Calu3 (cell line): ENCODE results near the gene SRMS. TPM values are rescaled to one million over a fixed set of nuclear protein-coding genes. Genes with fewer than 3 reads are reported as not detected.

Source experiments
- BruUV-seq: library from RNA; stranded (reverse); fragments of 400-500 nt; replicated peaks from 2 replicates; lab custom pipeline; 2021; lab: Mats Ljungman, UMichigan
- CTCF ChIA-PET: fragments of 300-600 bp; sonication (Branson Sonifier 250); formaldehyde crosslinking; loops from one replicate; lab custom pipeline; 2022; ENCODE audit warnings: antibody characterized with exemption; lab: Charles Lee
- DNase-seq: peaks from one replicate; pipeline ENCODE4 v3.0.0; 2022
- H3K27ac Mint-ChIP-seq: one replicate; pipeline ENCODE4 v1.8.0; 2022; ENCODE audit warnings: mixed read lengths; ENCODE audit not compliant: unreplicated experiment
- H3K27me3 Mint-ChIP-seq: one replicate; pipeline ENCODE4 v1.8.0; 2022; ENCODE audit warnings: mixed read lengths; ENCODE audit not compliant: unreplicated experiment
- H3K36me3 Mint-ChIP-seq: one replicate; pipeline ENCODE4 v1.8.0; 2022; ENCODE audit warnings: mild to moderate bottlenecking, moderate library complexity, mixed read lengths; ENCODE audit not compliant: insufficient read depth, unreplicated experiment
- H3K4me1 Mint-ChIP-seq: one replicate; pipeline ENCODE4 v1.8.0; 2022; ENCODE audit warnings: mild to moderate bottlenecking, low read depth, mixed read lengths; ENCODE audit not compliant: unreplicated experiment
- H3K4me3 Mint-ChIP-seq: one replicate; pipeline ENCODE4 v1.8.0; 2022; ENCODE audit warnings: mild to moderate bottlenecking, low read depth, moderate library complexity, mixed read lengths; ENCODE audit not compliant: unreplicated experiment
- H3K9me3 Mint-ChIP-seq: one replicate; pipeline ENCODE4 v1.8.0; 2022; ENCODE audit warnings: low read depth, mixed read lengths; ENCODE audit not compliant: unreplicated experiment
- intact Hi-C: fragments of 100-400 bp; cut with micrococcal nuclease; formaldehyde crosslinking; loops from one replicate; pipeline ENCODE4 v1.10.0; 2022; ENCODE audit not compliant: unreplicated experiment
- total RNA-seq: library from RNA; stranded (reverse); gene quantifications from 2 replicates; pipeline ENCODE4 v1.2.3, GENCODE V29; 2022
- TF ChIP-seq, protein P1 (sequence below): fragments of 200-600 bp; IDR thresholded peaks from one replicate; pipeline ENCODE4 v1.8.0; 2022; ENCODE audit warnings: antibody characterized with exemption; ENCODE audit not compliant: unreplicated experiment

SRMS gene
- total RNA-seq, 1 experiment from 2014 or later: not detected

GRCh38 chr20:63529861-63530787 is 17.4 kb downstream of the SRMS start:
- CTCF ChIA-PET: no interaction called here
- peak overlapping the region; percentile 56 for H3K27ac Mint-ChIP-seq
- H3K9me3 Mint-ChIP-seq: no peaks in the 10 kb centered on the region
- no peak overlapping the region for H3K4me3 Mint-ChIP-seq
- peaks cover 33% of the 10 kb centered on the region for H3K4me1 Mint-ChIP-seq
- TF ChIP-seq, protein P1, sequence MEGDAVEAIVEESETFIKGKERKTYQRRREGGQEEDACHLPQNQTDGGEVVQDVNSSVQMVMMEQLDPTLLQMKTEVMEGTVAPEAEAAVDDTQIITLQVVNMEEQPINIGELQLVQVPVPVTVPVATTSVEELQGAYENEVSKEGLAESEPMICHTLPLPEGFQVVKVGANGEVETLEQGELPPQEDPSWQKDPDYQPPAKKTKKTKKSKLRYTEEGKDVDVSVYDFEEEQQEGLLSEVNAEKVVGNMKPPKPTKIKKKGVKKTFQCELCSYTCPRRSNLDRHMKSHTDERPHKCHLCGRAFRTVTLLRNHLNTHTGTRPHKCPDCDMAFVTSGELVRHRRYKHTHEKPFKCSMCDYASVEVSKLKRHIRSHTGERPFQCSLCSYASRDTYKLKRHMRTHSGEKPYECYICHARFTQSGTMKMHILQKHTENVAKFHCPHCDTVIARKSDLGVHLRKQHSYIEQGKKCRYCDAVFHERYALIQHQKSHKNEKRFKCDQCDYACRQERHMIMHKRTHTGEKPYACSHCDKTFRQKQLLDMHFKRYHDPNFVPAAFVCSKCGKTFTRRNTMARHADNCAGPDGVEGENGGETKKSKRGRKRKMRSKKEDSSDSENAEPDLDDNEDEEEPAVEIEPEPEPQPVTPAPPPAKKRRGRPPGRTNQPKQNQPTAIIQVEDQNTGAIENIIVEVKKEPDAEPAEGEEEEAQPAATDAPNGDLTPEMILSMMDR: no peak
- BruUV-seq: no TSS peak
- H3K36me3 Mint-ChIP-seq: peaks cover 82% of the 10 kb centered on the region
- no peak for DNase-seq
- intact Hi-C loops: no loop called here
- no peaks in the 10 kb centered on the region for H3K27me3 Mint-ChIP-seq

GRCh38 chr20:63529180-63529860 is 18.2 kb downstream of the SRMS start:
- H3K9me3 Mint-ChIP-seq: no peaks in the 10 kb centered on the region
- BruUV-seq: no TSS peak
- DNase-seq: no peak

GRCh38 chr20:63527184-63527583 is 20.4 kb downstream of the SRMS start:
- Mint-ChIP-seq H3K27ac (peak overlapping the region; percentile 7), H3K36me3 (peaks cover 84% of the 10 kb centered on the region), H3K27me3 (no peaks in the 10 kb centered on the region), H3K4me3 (no peak overlapping the region), H3K4me1 (peaks cover 24% of the 10 kb centered on the region), H3K9me3 (no peaks in the 10 kb centered on the region)
- TF ChIP-seq, protein P1: no peak
- BruUV-seq: no TSS peak
- intact Hi-C loops: no loop called here
- DNase-seq: no peak
- CTCF ChIA-PET: interaction anchor here (0.8 kb wide), 1 partner anchor 9 kb away, joined by 8 read pairs; no protein-coding TSS in a partner anchor

More at GRCh38 chr20:63529180-63529860, 18.2 kb downstream of the SRMS start:
- H3K27ac Mint-ChIP-seq: peak overlapping the region; percentile 43
- peaks cover 82% of the 10 kb centered on the region for H3K36me3 Mint-ChIP-seq
- H3K4me3 Mint-ChIP-seq: no peak overlapping the region
- CTCF ChIA-PET: interaction anchor here (1.1 kb wide), 1 partner anchor 33 kb away, joined by 3 read pairs; no protein-coding TSS in a partner anchor
- peaks cover 33% of the 10 kb centered on the region for H3K4me1 Mint-ChIP-seq
- intact Hi-C loops: no loop called here
- TF ChIP-seq, protein P1: no peak
- no peaks in the 10 kb centered on the region for H3K27me3 Mint-ChIP-seq

DNA sequence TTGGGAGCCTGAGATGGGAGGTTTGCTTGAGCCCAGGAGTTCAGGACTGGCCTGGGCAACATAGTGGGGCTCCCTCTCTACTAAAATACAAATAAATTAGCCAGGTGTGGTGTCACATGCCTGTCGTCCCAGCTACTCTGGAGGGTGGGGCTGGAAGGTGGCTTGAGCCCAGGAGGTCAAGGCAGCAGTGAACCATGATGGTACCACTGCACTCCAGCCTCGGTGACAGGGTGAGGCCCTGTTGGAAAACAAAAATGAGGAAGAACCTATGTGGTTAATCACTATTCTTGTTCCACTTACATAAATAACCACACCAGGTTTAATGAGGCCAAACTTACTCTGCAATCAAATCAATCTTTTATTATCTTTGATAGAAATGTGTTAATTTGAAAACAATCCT is 21.6 kb downstream of the SRMS start:
- H3K9me3 Mint-ChIP-seq: no peaks in the 10 kb centered on the region
- DNase-seq: no peak
- H3K36me3 Mint-ChIP-seq: peaks cover 88% of the 10 kb centered on the region
- H3K4me1 Mint-ChIP-seq: peaks cover 18% of the 10 kb centered on the region
- no peak overlapping the region for H3K4me3 Mint-ChIP-seq
- CTCF ChIA-PET: interaction anchor here (0.7 kb wide), 1 partner anchor 55 kb away, joined by 3 read pairs; no protein-coding TSS in a partner anchor
- BruUV-seq: no TSS peak
- intact Hi-C loops: no loop called here
- peak overlapping the region; percentile 7 for H3K27ac Mint-ChIP-seq
- TF ChIP-seq, protein P1: no peak
- H3K27me3 Mint-ChIP-seq: no peaks in the 10 kb centered on the region
